ENCODE data around the gene IGFBP4. TPM values are rescaled to one million over a fixed set of nuclear protein-coding genes. Genes with fewer than 3 reads are reported as not detected.

The IGFBP4 gene
- total RNA-seq, result 377 and 471 TPM in 2 replicates

DNA sequence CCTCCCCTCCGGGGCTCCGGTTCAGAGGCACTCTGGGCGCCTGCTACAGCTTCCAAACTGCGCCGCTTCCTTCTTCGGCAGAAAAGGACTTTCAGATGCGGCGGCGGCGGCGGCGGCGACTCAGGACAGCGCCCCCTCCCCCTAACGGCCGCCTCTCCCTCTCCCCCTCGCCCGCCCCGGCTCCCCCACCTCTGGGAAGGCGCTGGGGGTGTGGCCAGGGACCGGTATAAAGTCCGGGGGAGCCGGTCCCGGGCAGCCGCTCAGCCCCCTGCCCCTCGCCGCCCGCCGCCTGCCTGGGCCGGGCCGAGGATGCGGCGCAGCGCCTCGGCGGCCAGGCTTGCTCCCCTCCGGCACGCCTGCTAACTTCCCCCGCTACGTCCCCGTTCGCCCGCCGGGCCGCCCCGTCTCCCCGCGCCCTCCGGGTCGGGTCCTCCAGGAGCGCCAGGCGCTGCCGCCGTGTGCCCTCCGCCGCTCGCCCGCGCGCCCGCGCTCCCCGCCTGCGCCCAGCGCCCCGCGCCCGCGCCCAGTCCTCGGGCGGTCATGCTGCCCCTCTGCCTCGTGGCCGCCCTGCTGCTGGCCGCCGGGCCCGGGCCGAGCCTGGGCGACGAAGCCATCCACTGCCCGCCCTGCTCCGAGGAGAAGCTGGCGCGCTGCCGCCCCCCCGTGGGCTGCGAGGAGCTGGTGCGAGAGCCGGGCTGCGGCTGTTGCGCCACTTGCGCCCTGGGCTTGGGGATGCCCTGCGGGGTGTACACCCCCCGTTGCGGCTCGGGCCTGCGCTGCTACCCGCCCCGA, at the start of gene IGFBP4:
IGFBP4 (plus strand) TSS at position 255 of the 792 bp plus-strand sequence; CDS start at position 541, 286 bp downstream.

DNA sequence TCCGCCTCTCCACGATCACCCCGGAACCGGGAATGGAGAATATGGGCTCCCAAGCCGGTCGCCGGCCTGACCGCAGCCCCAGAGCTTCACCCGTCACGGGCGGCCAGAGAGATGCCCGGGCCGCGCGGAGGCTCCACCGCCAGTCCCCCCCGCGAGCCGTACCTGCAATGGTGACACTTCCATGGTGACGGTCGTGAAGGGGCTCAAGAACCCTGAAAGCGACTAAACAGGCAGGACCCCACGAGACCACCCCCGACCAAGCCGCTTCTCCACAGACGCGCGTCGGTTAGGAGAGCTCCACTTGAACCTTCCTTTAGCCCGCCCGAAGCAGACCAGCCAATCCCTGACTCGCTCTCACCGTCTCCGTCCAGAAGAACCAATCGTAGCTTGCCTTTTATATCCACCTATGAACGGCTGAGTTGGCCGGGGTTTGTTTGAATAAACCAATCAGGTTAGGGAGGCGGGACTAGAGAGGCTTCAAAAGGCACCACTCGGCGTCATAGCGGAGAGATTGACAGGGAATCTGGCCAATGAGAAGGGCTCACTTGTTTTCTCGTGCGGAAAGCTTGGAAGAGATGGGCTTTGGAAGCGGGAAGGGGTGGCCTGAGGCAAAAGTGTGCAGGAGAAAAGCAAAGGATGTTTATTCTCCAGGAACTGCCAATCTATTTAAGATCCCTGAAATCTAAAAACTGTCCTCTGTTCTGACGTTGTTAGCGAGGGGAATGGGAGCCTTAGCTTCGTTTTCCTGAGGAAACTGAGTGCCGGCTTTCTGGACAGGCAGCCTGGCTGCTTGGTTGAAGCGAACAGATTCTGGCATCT, 25.4 kb upstream of the IGFBP4 start, which contains the start of gene TOP2A:
TOP2A (minus strand) TSS at position 288 of the 819 bp plus-strand sequence; CDS start at position 183, 105 bp downstream.

DNA sequence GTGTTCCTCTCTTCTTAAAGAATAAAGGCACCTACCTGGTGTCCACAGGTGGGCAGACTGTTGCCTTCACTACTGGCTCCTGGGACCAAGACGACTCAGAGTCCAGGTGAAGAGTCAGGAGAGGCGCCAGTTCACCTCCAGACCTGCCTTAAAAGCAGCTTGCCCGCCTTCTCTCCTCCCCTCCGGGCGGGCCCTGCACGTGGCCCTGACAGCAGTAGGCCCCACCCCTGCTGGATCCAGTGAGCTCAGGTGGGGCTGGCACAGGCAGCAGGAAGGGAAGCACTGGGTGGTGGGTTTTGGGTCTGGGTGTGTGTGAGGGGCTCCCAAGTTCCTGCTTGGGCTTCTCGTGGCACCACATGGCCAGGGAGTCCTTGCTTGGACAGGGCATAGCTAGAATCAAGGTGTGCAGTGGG, 58.3 kb downstream of the IGFBP4 start, which contains the start of gene TNS4:
TNS4 (minus strand) TSS at position 125 of the 413 bp plus-strand sequence. CDS start 5,198 bp downstream, outside the sequence.

Other genes with a start within 250 kb of the IGFBP4 start
- gene WIPF2, start 224.1 kb upstream of the IGFBP4 start, total RNA-seq, result 5.4 and 7.0 TPM in 2 replicates
- gene CDC6, start 155.6 kb upstream of the IGFBP4 start, total RNA-seq, result 0.93 and 1.3 TPM in 2 replicates
- gene RARA, start 134.3 kb upstream of the IGFBP4 start, total RNA-seq, result 52.8 and 61.3 TPM in 2 replicates
- gene GJD3, start 78.7 kb upstream of the IGFBP4 start, total RNA-seq, result 1.4 and 6.9 TPM in 2 replicates
- gene TOP2A, start 25.6 kb upstream of the IGFBP4 start, total RNA-seq, result 3.1 and 6.3 TPM in 2 replicates
- gene TNS4, start 58.2 kb downstream of the IGFBP4 start, total RNA-seq, result 7.5 TPM in 1 of 2 replicates, not detected in the other
- not detected in 2 replicates for gene CCR7, start 122.0 kb downstream of the IGFBP4 start, total RNA-seq
- 59.0 and 85.1 TPM in 2 replicates for gene SMARCE1, start 204.4 kb downstream of the IGFBP4 start, total RNA-seq
- not detected in 2 replicates for gene KRT222, start 221.7 kb downstream of the IGFBP4 start, total RNA-seq

All from pericardium fibroblast (primary cell).